CD8-positive, alpha-beta memory T cell (primary cell): ENCODE results near the gene MT1H. TPM values are rescaled to one million over a fixed set of nuclear protein-coding genes. Genes with fewer than 3 reads are reported as not detected.

ENCODE experiments used
- CTCF ChIA-PET: fragments of 350-600 bp; sonication (Branson Sonifier 250); formaldehyde crosslinking; loops from one replicate; lab custom pipeline; 2021; ENCODE audit warnings: antibody characterized with exemption; lab: Charles Lee
- POLR2A ChIA-PET: fragments of 350-600 bp; sonication (Branson Sonifier 250); formaldehyde crosslinking; loops from one replicate; lab custom pipeline; 2021; ENCODE audit warnings: antibody characterized with exemption; lab: Charles Lee
- DNase-seq, 5 donors: peaks; one replicate each; pipeline versions ENCODE4 v3.0.0 to v3.0.0-alpha.2; 2020 to 2022; ENCODE audit warnings: mixed read lengths in 1 of 5
- H3K27ac ChIP-seq: one replicate; pipeline ENCODE4 v1.7.0; 2013; ENCODE audit warnings: low read depth, mild to moderate bottlenecking, low read length, moderate library complexity
- H3K27me3 ChIP-seq: 2 replicates; pipeline ENCODE4 v1.7.0; 2013; ENCODE audit warnings: low read length, mild to moderate bottlenecking; ENCODE audit not compliant: insufficient read depth, poor library complexity, severe bottlenecking
- H3K36me3 ChIP-seq: 2 replicates; pipeline ENCODE4 v1.7.0; 2013; ENCODE audit warnings: mild to moderate bottlenecking, low read length, moderate library complexity; ENCODE audit not compliant: insufficient read depth
- H3K4me1 ChIP-seq: 2 replicates; pipeline ENCODE4 v1.7.0; 2013; ENCODE audit warnings: mild to moderate bottlenecking, low read length, moderate library complexity; ENCODE audit not compliant: insufficient read depth
- H3K4me3 ChIP-seq: 2 replicates; pipeline ENCODE4 v1.7.0; 2013; ENCODE audit warnings: mild to moderate bottlenecking, low read length
- H3K9me3 ChIP-seq: 2 replicates; pipeline ENCODE4 v1.7.0; 2013; ENCODE audit warnings: mild to moderate bottlenecking, low read length
- H3K27ac Mint-ChIP-seq, 8 donors: one replicate each; pipeline ENCODE4 v1.8.0; 2020 to 2021; ENCODE audit warnings: mixed read lengths in 8 of 8, mild to moderate bottlenecking in 6 of 8, inconsistent platforms in 3 of 8, moderate library complexity in 3 of 8
- H3K27me3 Mint-ChIP-seq, 2 donors: one replicate each; pipeline ENCODE4 v1.8.0; 2020 to 2021; ENCODE audit warnings: mixed read lengths in 2 of 2, mild to moderate bottlenecking in 1 of 2, moderate library complexity in 1 of 2
- H3K36me3 Mint-ChIP-seq, 3 donors: one replicate each; pipeline ENCODE4 v1.8.0; 2020 to 2021; ENCODE audit warnings: mixed read lengths in 3 of 3, inconsistent platforms in 1 of 3, mild to moderate bottlenecking in 1 of 3
- H3K4me1 Mint-ChIP-seq, 3 donors: one replicate each; pipeline ENCODE4 v1.8.0; 2020 to 2021; ENCODE audit warnings: mixed read lengths in 3 of 3, inconsistent platforms in 1 of 3, mild to moderate bottlenecking in 1 of 3
- H3K4me3 Mint-ChIP-seq, 7 donors: one replicate each; pipeline ENCODE4 v1.8.0; 2020 to 2021; ENCODE audit warnings: mixed read lengths in 7 of 7, mild to moderate bottlenecking in 6 of 7, moderate library complexity in 4 of 7, inconsistent platforms in 2 of 7
- H3K9me3 Mint-ChIP-seq, 5 donors: one replicate each; pipeline ENCODE4 v1.8.0; 2020 to 2022; ENCODE audit warnings: mixed read lengths in 5 of 5, mild to moderate bottlenecking in 3 of 5, moderate library complexity in 2 of 5, inconsistent platforms in 1 of 5
- polyA plus RNA-seq: library from polyadenylated mRNA; unstranded; fragments of 300-500 nt; fragmentation: Illumina TruSeq; gene quantifications from one replicate; pipeline ENCODE4 v1.2.3, GENCODE V29; 2021
- total RNA-seq, 2 experiments: library from RNA; stranded (reverse); gene quantifications; one replicate each; pipeline ENCODE4 v1.2.3, GENCODE V29; 2021

MT1H gene
- total and polyA plus RNA-seq, 3 experiments from 2014 or later: 4.8 to 5.5 TPM; not detected in 1

DNA sequence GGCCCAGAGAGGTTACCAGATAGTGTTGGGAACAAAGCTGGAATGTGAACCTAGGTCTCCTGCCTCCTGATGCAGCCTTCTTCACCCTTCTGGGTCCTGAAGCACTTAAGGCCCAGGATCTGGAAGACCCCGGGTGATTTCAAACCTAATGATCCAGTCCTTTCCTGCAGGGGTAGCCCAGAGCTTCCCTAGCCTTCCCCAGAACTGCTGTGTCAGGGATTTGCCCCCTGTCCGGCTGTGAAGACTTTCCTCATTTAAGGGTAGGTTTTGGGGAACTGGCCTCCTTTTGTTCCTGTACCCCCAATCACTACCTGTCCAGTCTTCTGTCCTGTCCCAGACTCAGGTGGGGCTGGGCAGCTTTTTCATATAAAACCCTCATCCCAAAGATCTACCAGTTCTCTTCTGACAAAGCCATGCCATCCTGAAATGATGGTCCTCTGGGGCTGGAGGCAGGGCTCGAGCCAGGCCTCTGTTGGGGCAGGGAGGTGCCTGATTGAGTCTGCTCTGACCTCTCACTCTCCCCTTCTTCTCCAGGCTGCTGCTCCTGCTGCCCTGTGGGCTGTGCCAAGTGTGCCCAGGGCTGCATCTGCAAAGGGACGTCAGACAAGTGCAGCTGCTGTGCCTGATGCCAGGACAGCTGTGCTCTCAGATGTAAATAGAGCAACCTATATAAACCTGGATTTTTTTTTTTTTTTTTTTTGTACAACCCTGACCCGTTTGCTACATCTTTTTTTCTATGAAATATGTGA, 14.0 kb downstream of the MT1H start:
- Mint-ChIP-seq H3K27me3 (no peaks in the 10 kb centered on the region), H3K36me3 (peaks cover 3 to 6% (median 6%) of the 10 kb centered on the region in 3 donors), H3K4me3 (peak overlapping the region; percentile 94 to 98 (median 97)), H3K4me1 (peaks cover 26 to 29% (median 27%) of the 10 kb centered on the region in 3 donors), H3K27ac (peak overlapping the region in 5 of 8 donors; percentile 41 to 90 (median 66)), H3K9me3 (peaks cover 0 to 3% (median 0%) of the 10 kb centered on the region in 5 donors)
- POLR2A ChIA-PET: interaction anchor here (0.7 to 1.9 kb wide), 7 partner anchors 26 to 412 kb away, joined by 3 to 10 read pairs (median 6); partner anchors contain the start of genes HERPUD1, MT1E, MT1F and MT2A
- Histone ChIP-seq H3K9me3 (no peaks in the 10 kb centered on the region), H3K4me3 (peak overlapping the region; percentile 86), H3K27ac (no peak overlapping the region), H3K27me3 (no peaks in the 10 kb centered on the region), H3K36me3 (no peaks in the 10 kb centered on the region), H3K4me1 (peaks cover 17% of the 10 kb centered on the region)
- CTCF ChIA-PET: interaction anchor here (1.3 to 1.9 kb wide), 5 partner anchors 10 to 106 kb away, joined by 3 to 7 read pairs (median 4); no protein-coding TSS in a partner anchor
- DNase-seq: no peak

DNA sequence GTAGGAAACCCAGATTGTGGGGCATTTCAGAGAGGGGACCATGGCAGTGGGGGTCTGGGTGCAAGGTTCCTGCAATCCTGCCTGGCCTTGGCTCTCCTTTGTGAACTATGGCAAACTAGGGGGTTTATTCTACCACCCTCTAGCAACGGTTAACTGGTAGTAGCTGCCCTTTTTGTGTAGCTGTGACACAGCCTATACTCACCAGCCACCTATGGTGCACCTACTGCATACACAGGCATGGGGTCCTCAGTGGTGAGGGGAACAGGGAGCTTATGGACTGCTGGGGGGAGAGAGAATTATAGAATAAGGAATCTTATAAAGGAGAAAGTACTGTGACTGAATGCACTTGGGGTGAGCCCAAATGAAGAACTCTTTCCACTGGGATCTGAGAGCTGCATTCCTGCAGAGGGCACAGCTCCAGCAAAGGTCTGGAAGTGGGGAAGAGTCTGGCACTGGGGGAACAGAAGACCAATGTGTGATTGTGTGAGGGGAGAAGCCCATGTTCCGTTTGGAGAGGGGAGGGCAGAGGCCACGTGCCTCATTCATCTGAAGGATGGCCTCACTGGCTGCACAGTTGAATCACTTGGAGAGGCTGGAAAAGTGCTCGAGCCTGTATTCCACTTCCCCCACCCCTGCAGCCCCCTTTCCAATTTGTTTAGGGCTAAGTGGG, 14.8 kb downstream of the MT1H start:
- Histone ChIP-seq H3K4me3 (no peak overlapping the region), H3K27ac (no peak overlapping the region), H3K27me3 (no peaks in the 10 kb centered on the region), H3K36me3 (no peaks in the 10 kb centered on the region), H3K9me3 (no peaks in the 10 kb centered on the region), H3K4me1 (peaks cover 17% of the 10 kb centered on the region)
- Mint-ChIP-seq H3K4me3 (peak overlapping the region in 6 of 7 donors; percentile 61 to 97 (median 96)), H3K9me3 (peaks cover 0 to 3% (median 0%) of the 10 kb centered on the region in 5 donors), H3K27me3 (no peaks in the 10 kb centered on the region), H3K27ac (peak overlapping the region in 2 of 8 donors; percentile 15 to 66), H3K4me1 (peaks cover 26 to 29% (median 27%) of the 10 kb centered on the region in 3 donors), H3K36me3 (peaks cover 3 to 6% (median 6%) of the 10 kb centered on the region in 3 donors)
- DNase-seq: no peak
- POLR2A ChIA-PET: no interaction called here
- CTCF ChIA-PET: interaction anchor here (1.3 kb wide), 1 partner anchor 107 kb away, joined by 3 read pairs; no protein-coding TSS in a partner anchor

DNA sequence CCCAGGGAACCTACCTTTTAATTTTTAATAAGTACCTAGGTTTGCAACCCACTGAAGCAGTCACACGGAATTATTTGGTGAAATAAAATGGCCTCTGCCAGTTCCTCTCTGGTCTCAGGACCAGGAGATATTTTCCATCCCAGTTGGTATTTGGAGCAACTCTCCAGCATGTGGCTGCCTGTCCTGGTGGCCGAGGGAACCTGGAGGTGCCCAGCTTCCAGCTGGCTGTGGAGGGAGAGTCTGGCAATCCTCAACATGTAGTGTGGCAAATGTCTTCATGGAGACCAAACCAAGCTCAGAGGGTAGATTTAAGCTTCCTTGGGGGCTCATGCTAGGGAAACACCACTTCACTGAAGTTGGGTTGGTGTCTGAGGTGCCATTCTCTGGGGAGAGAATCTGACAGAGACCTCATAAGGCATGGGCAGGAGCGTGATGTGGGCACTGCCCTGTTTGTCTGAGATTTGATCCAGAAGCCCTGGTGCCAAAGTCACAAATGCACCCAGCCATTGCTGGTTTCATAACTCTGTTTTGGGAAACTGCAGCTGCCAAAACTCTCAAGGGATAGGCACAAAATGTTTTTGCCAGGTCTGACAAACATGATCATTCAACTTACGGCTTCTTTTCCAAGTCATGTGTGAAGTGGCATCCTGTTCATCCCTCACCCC, 15.4 kb downstream of the MT1H start:
- peaks cover 17% of the 10 kb centered on the region for H3K4me1 ChIP-seq
- CTCF ChIA-PET: no interaction called here
- no peaks in the 10 kb centered on the region for H3K36me3 ChIP-seq
- Mint-ChIP-seq H3K27me3 (no peaks in the 10 kb centered on the region), H3K9me3 (peaks cover 0 to 3% (median 0%) of the 10 kb centered on the region in 5 donors), H3K27ac (no peak overlapping the region), H3K36me3 (peaks cover 3 to 6% (median 6%) of the 10 kb centered on the region in 3 donors), H3K4me1 (peaks cover 26 to 29% (median 27%) of the 10 kb centered on the region in 3 donors), H3K4me3 (peak overlapping the region in 2 of 7 donors; percentile 19 to 97)
- no peak for DNase-seq
- POLR2A ChIA-PET: no interaction called here
- H3K27ac ChIP-seq: no peak overlapping the region
- no peaks in the 10 kb centered on the region for H3K27me3 ChIP-seq
- H3K9me3 ChIP-seq: no peaks in the 10 kb centered on the region
- H3K4me3 ChIP-seq: no peak overlapping the region

DNA sequence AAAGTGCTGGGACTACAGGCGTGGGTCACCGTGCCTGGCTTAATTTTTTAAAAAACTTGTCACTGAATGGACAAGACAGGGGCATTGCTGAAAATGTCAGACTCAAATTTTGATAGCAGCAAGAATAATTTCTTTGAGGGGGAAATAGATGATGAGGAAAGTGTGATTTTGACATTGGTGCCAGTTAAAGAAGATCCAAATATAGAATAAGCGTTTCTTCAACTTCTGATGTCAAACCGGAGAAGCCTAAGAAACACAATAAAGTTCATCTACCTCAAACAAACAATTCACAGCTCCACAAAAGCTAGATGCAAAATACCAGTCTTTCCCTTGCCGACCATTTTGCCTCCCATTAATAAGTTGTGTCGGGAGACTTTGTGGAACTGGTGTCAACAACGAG, 17.1 kb downstream of the MT1H start:
- no peaks in the 10 kb centered on the region for H3K9me3 ChIP-seq
- H3K27me3 ChIP-seq: no peaks in the 10 kb centered on the region
- DNase-seq: no peak
- H3K4me3 Mint-ChIP-seq: peak overlapping the region in 1 of 7 donors; percentile 28
- H3K36me3 Mint-ChIP-seq: peaks cover 3 to 6% (median 6%) of the 10 kb centered on the region in 3 donors
- H3K27me3 Mint-ChIP-seq: peaks cover 2 to 5% of the 10 kb centered on the region in 2 donors
- H3K4me1 ChIP-seq: peaks cover 13% of the 10 kb centered on the region
- H3K4me1 Mint-ChIP-seq: peaks cover 21 to 22% (median 21%) of the 10 kb centered on the region in 3 donors
- H3K36me3 ChIP-seq: no peaks in the 10 kb centered on the region
- H3K27ac Mint-ChIP-seq: no peak overlapping the region
- H3K9me3 Mint-ChIP-seq: peaks cover 0 to 3% (median 0%) of the 10 kb centered on the region in 5 donors
- ChIA-PET POLR2A (no interaction called here), CTCF (no interaction called here)
- H3K4me3 ChIP-seq: no peak overlapping the region
- no peak overlapping the region for H3K27ac ChIP-seq

DNA sequence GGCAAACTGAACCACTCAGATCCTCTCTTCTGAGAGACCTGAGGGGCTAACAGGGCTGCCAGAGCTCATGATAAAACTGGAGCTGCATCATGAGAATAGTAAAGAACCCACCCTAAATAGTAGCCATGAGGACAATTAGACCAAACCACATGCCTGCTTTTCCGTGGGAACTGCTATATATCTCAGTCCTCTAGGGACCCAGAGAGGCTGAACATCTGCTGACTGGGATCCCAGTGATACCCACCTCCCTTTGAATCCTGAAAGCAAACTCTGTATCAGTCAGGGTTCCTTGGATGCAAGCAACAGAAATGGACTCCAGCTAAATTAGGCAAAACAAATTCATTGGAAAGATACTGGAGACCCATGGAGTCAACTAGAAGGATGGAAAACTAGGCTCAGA, 19.1 kb downstream of the MT1H start:
- no peaks in the 10 kb centered on the region for H3K27me3 ChIP-seq
- ChIA-PET CTCF (no interaction called here), POLR2A (no interaction called here)
- DNase-seq: no peak
- peak overlapping the region in 1 of 7 donors; percentile 10 for H3K4me3 Mint-ChIP-seq
- peaks cover 8% of the 10 kb centered on the region in 3 donors for H3K4me1 Mint-ChIP-seq
- H3K36me3 Mint-ChIP-seq: peaks cover 3 to 6% (median 3%) of the 10 kb centered on the region in 3 donors
- no peaks in the 10 kb centered on the region for H3K36me3 ChIP-seq
- H3K27ac Mint-ChIP-seq: no peak overlapping the region
- H3K27ac ChIP-seq: no peak overlapping the region
- H3K4me3 ChIP-seq: no peak overlapping the region
- H3K27me3 Mint-ChIP-seq: peaks cover 2 to 5% of the 10 kb centered on the region in 2 donors
- H3K9me3 ChIP-seq: no peaks in the 10 kb centered on the region
- H3K9me3 Mint-ChIP-seq: peaks cover 0 to 3% (median 0%) of the 10 kb centered on the region in 5 donors
- peaks cover 2% of the 10 kb centered on the region for H3K4me1 ChIP-seq

DNA sequence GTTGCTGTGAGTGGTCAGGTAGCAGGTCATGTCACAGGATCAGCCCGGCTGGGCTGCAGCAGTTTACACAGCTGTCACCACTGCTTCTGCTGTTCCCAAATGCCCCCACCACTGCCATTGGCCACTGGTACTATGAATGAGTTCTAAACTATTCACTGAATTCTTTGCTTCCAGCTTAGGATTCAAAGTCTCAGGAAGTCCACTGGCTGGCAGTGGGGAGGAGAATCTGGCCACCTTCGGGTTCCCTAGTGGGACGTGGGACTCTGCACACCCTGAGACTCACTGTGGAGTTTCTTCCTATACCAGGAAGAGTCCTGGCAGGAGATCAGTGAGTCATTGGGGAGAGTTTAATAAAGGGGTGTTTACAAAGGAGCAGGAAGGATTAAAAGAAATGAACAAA, 19.6 kb downstream of the MT1H start:
- no peaks in the 10 kb centered on the region for H3K9me3 ChIP-seq

DNA sequence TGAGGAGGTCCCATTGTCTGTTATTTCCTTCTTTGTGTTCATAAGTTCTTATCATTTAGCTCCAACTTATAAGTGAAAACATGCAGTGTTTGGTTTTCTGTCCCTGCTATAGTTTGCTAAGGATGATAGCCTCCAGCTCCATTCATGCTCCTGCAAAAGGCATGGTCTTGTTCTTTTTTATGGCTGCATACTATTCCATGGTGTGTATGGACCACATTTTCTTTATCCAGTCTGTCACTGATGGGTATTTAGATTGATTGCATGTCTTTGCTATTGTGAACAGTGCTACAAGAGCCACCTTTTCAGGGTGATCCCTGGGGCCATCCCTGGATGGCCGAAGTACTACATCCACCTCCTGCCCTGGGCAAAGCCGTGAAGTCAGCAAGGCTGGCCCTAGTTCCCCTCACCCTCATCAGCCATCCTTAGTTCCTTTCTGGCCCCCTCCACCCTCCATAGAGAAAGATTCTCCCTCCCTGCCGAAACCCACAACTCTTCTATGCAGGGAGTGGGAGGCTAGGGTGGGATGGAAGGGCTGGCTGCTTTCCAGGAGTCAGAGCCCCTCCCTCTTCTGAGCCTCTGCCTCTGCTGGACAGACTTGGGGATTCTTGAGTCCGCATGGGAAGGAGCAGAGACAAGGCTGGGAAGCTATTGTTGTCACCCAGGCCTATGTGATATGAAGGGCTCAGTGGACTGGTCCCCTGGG, 21.0 kb downstream of the MT1H start:
- POLR2A ChIA-PET: no interaction called here
- Mint-ChIP-seq H3K4me1 (no peaks in the 10 kb centered on the region), H3K27me3 (peaks cover 2 to 5% of the 10 kb centered on the region in 2 donors), H3K36me3 (peaks cover 3% of the 10 kb centered on the region in 3 donors), H3K4me3 (no peak overlapping the region), H3K9me3 (peaks cover 0 to 3% (median 0%) of the 10 kb centered on the region in 5 donors), H3K27ac (no peak overlapping the region)
- CTCF ChIA-PET: interaction anchor here (1.1 kb wide), 1 partner anchor 47 kb away, joined by 3 read pairs; no protein-coding TSS in a partner anchor
- H3K27me3 ChIP-seq: no peaks in the 10 kb centered on the region
- no peaks in the 10 kb centered on the region for H3K36me3 ChIP-seq
- no peaks in the 10 kb centered on the region for H3K9me3 ChIP-seq
- H3K4me3 ChIP-seq: no peak overlapping the region
- no peaks in the 10 kb centered on the region for H3K4me1 ChIP-seq
- DNase-seq: no peak
- no peak overlapping the region for H3K27ac ChIP-seq

More for the DNA sequence above, 19.6 kb downstream of the MT1H start:
- Histone ChIP-seq H3K27me3 (no peaks in the 10 kb centered on the region), H3K27ac (no peak overlapping the region), H3K4me3 (no peak overlapping the region), H3K4me1 (no peaks in the 10 kb centered on the region), H3K36me3 (no peaks in the 10 kb centered on the region)
- no peak overlapping the region for H3K27ac Mint-ChIP-seq
- peaks cover 3 to 5% (median 3%) of the 10 kb centered on the region in 3 donors for H3K36me3 Mint-ChIP-seq
- H3K4me1 Mint-ChIP-seq: peaks cover 4% of the 10 kb centered on the region in 3 donors
- ChIA-PET CTCF (no interaction called here), POLR2A (no interaction called here)
- H3K4me3 Mint-ChIP-seq: no peak overlapping the region
- no peak for DNase-seq
- H3K9me3 Mint-ChIP-seq: peaks cover 0 to 3% (median 0%) of the 10 kb centered on the region in 5 donors
- H3K27me3 Mint-ChIP-seq: peaks cover 2 to 5% of the 10 kb centered on the region in 2 donors
